C4-2B (cell line): ENCODE results near the gene CD19.
"Not testable (repeated sequence)": the region's sequence is repeated elsewhere in the genome, so short reads cannot be mapped to it uniquely, and the experiment has no call there.

ENCODE experiments used
- H3K27ac ChIP-seq: fragments of 450-650 bp; 2 replicates; pipeline ENCODE4 v1.5.1; 2017
- ZFX ChIP-seq: fragments of 450-650 bp; IDR thresholded peaks from 2 replicates; pipeline ENCODE4 v1.6.1; 2017
- TF ChIP-seq, protein P1 (sequence below): fragments of 450-650 bp; conservative IDR thresholded peaks from 2 replicates; pipeline ENCODE4 v1.5.1; 2017; ENCODE audit warnings: mild to moderate bottlenecking

The CD19 gene

GRCh38 chr16:28931801-28932225 lies at the start of gene CD19:
Gene CD19 (plus strand): TSS chr16:28931971. CDS start chr16:28932001, 30 bp downstream.
- TF ChIP-seq ZFX, result no peak
- TF ChIP-seq, protein P1, sequence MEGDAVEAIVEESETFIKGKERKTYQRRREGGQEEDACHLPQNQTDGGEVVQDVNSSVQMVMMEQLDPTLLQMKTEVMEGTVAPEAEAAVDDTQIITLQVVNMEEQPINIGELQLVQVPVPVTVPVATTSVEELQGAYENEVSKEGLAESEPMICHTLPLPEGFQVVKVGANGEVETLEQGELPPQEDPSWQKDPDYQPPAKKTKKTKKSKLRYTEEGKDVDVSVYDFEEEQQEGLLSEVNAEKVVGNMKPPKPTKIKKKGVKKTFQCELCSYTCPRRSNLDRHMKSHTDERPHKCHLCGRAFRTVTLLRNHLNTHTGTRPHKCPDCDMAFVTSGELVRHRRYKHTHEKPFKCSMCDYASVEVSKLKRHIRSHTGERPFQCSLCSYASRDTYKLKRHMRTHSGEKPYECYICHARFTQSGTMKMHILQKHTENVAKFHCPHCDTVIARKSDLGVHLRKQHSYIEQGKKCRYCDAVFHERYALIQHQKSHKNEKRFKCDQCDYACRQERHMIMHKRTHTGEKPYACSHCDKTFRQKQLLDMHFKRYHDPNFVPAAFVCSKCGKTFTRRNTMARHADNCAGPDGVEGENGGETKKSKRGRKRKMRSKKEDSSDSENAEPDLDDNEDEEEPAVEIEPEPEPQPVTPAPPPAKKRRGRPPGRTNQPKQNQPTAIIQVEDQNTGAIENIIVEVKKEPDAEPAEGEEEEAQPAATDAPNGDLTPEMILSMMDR, result no peak
- no peak within 1 kb of the TSS for H3K27ac ChIP-seq

GRCh38 chr16:28882551-28883160 lies 49.1 kb upstream of the CD19 start:
- H3K27ac ChIP-seq, result no peak overlapping the region
- TF ChIP-seq, protein P1, result no peak
- no peak for TF ChIP-seq ZFX

- TF ChIP-seq, protein P1, result no peak
- TF ChIP-seq ZFX, result no peak
- H3K27ac ChIP-seq, result no peak overlapping the region
These were observed 48.4 kb upstream of the CD19 start for GRCh38 chr16:28883221-28883996.

GRCh38 chr16:28884045-28884444 lies 47.7 kb upstream of the CD19 start:
- H3K27ac ChIP-seq, result no peak overlapping the region
- TF ChIP-seq, protein P1, result no peak
- TF ChIP-seq ZFX, result no peak

GRCh38 chr16:28886945-28887344 lies 44.8 kb upstream of the CD19 start:
- H3K27ac ChIP-seq, result no peak overlapping the region
- TF ChIP-seq, protein P1, result no peak
- no peak for TF ChIP-seq ZFX

- not testable (repeated sequence) for H3K27ac ChIP-seq
These were observed 41.4 kb upstream of the CD19 start for GRCh38 chr16:28890355-28890754.

- TF ChIP-seq, protein P1, result no peak
- no peak for TF ChIP-seq ZFX
- no peak overlapping the region for H3K27ac ChIP-seq
These were observed 39.5 kb upstream of the CD19 start for GRCh38 chr16:28891964-28892890.
